ENCODE measurements around the gene MEIS1. TPM values are rescaled to one million over a fixed set of nuclear protein-coding genes. Genes with fewer than 3 reads are reported as not detected.
A peak's percentile ranks its signal among the peaks of the same experiment; 100 is the strongest.

MEIS1 gene
- total RNA-seq, 1 experiment from 2014 or later = 0.66 TPM

DNA sequence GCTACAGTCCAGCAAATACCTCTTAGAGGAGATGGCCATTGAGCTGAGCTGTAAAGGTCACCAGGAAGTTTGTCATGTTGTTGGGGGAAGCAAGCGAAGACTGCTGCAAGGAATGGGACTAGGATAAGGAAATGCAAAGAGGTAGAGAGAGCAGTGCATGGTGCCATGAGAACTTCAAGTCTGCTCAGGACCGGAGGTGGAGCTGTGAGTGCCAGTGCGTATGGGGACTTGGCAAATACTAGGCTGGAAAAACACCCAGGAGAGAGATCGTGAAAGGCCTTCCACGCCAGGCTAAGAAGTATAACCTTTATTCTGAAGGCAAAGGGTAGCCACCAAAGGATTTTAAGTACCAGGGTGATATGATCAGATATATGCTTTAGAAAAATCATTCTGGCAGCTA, 71.3 kb downstream of the MEIS1 start:
- H3K9me3 Mint-ChIP-seq = no peaks in the 10 kb centered on the region
- WGBS (ENCODE audit: extremely low coverage, insufficient read length, low lambda C conversion rate) = no CpG with 5 or more reads among the region's 5 CpGs

More for the DNA sequence above, 71.3 kb downstream of the MEIS1 start:
- Histone ChIP-seq H3K4ac (ENCODE audit: low read depth, low read length) (no peak overlapping the region), H3K27ac (ENCODE audit: insufficient read length, low read depth, low read length) (no peak overlapping the region), H3K4me1 (ENCODE audit: insufficient read depth, low read length) (peaks cover 18% of the 10 kb centered on the region), H2BK5ac (ENCODE audit: insufficient read length, low read length) (no peak overlapping the region), H3K27me3 (ENCODE audit: insufficient read depth, low read length) (no peaks in the 10 kb centered on the region), H2BK15ac (ENCODE audit: low read depth, low read length) (no peak overlapping the region), H3T11ph (ENCODE audit: low read length) (no peak overlapping the region), H3K56ac (ENCODE audit: insufficient read length, low read depth, low read length) (no peak overlapping the region), H4K5ac (ENCODE audit: insufficient read length, low read depth, low read length) (no peak overlapping the region), H2BK20ac (ENCODE audit: low read depth, low read length, poor library complexity, severe bottlenecking) (peak overlapping the region; percentile 60), H2AK5ac (ENCODE audit: insufficient read length, low read length) (no peak overlapping the region), H4K91ac (ENCODE audit: insufficient read length, low read depth, low read length) (no peak overlapping the region), H3K14ac (ENCODE audit: insufficient read depth, low read length) (no peak overlapping the region), H4K20me1 (ENCODE audit: control insufficient read depth, insufficient read depth, insufficient read length) (no peaks in the 10 kb centered on the region), H3K23me2 (ENCODE audit: insufficient read length, low read depth, low read length, poor library complexity, severe bottlenecking) (no peaks in the 10 kb centered on the region), H3K23ac (ENCODE audit: insufficient read length, low read depth, low read length) (no peak overlapping the region), H3K79me2 (ENCODE audit: insufficient read depth, low read length) (no peaks in the 10 kb centered on the region), H4K8ac (replicated peaks; ENCODE audit: insufficient read length, low read depth, low read length) (no peak overlapping the region), H2BK120ac (ENCODE audit: low read depth, low read length, poor library complexity, severe bottlenecking) (no peak overlapping the region), H2AFZ (ENCODE audit: low read length) (no peak overlapping the region), H3K79me1 (ENCODE audit: insufficient read depth, low read depth, low read length, poor library complexity, severe bottlenecking) (no peaks in the 10 kb centered on the region), H3K4me2 (ENCODE audit: insufficient read depth, insufficient read length, low read length) (no peak overlapping the region), H3K9me3 (ENCODE audit: control insufficient read depth, low read depth, low read length) (no peaks in the 10 kb centered on the region), H2BK12ac (ENCODE audit: insufficient read length, low read depth, low read length) (no peak overlapping the region), H3K9ac (ENCODE audit: extremely low read depth, insufficient read length, low read length) (no peak overlapping the region), H3K18ac (ENCODE audit: insufficient read length, low read depth, low read length) (no peak overlapping the region)
- H3K4me3 Mint-ChIP-seq = no peak overlapping the region
- H3K27ac Mint-ChIP-seq = no peak overlapping the region; a peak in 1 of 7 replicates
- peaks cover 43 to 48% of the 10 kb centered on the region in 2 experiments for H3K4me1 Mint-ChIP-seq
- no peak for DNase-seq
- TF ChIP-seq, protein P1, sequence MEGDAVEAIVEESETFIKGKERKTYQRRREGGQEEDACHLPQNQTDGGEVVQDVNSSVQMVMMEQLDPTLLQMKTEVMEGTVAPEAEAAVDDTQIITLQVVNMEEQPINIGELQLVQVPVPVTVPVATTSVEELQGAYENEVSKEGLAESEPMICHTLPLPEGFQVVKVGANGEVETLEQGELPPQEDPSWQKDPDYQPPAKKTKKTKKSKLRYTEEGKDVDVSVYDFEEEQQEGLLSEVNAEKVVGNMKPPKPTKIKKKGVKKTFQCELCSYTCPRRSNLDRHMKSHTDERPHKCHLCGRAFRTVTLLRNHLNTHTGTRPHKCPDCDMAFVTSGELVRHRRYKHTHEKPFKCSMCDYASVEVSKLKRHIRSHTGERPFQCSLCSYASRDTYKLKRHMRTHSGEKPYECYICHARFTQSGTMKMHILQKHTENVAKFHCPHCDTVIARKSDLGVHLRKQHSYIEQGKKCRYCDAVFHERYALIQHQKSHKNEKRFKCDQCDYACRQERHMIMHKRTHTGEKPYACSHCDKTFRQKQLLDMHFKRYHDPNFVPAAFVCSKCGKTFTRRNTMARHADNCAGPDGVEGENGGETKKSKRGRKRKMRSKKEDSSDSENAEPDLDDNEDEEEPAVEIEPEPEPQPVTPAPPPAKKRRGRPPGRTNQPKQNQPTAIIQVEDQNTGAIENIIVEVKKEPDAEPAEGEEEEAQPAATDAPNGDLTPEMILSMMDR (conservative IDR thresholded peaks at IDR 0.05) = no peak
- H3K36me3 Mint-ChIP-seq (ENCODE audit: insufficient read depth in 1 of 3, low read depth in 3 of 3) = no peaks in the 10 kb centered on the region
- peaks cover 10% of the 10 kb centered on the region for H3K27me3 Mint-ChIP-seq (ENCODE audit: low read depth)

Measured in H9 (cell line).